HG03565 (cell line): ENCODE measurements around the gene NBPF26.
"Not testable (repeated sequence)": the region's sequence is repeated elsewhere in the genome, so short reads cannot be mapped to it uniquely, and the experiment has no call there.

Experiments
- ATAC-seq: cut with Tn5 transposase; IDR thresholded peaks from one replicate; pipeline ENCODE4 v1.9.1; 2021; ENCODE audit warnings: mild to moderate bottlenecking, moderate library complexity; ENCODE audit not compliant: unreplicated experiment

Gene NBPF26

GRCh38 chr1:120723715-120724402, at the start of gene NBPF26:
Gene NBPF26 (plus strand): TSS chr1:120723945.
- ATAC-seq, result not testable (repeated sequence)

DNA sequence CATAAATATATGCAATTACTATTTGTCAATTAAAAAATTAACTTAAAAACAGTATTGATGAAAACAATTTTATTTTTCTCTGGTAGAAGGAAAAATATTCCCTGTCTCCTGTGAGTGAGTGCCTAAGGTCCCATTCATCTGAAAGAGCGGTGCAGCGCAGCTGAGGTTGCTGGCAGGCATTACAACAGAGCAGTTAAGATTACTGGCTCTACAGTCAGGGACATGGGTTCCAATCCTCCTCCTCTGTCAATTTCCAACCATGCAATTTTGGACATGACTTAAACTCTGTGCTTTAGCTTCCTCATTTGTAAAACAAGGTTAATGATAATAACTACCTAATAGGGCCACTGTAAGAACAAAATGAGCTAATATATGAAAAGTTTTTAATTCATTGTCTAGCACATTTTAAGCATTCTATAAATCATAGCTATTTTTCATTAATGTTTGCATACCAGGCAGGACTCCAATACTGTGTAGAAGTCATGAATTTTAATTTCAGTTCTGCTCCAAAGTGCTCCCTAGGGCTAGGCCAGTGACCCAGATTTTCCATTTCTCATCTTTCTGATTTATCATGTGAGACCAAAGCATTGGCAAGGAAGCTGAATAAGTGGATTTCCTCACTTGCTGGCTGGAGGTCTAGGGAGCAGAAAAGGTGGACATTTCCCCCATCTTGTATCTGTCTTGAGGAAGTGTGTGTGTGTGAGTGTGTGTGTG, 43.5 kb upstream of the NBPF26 start:
- not testable (repeated sequence) for ATAC-seq

DNA sequence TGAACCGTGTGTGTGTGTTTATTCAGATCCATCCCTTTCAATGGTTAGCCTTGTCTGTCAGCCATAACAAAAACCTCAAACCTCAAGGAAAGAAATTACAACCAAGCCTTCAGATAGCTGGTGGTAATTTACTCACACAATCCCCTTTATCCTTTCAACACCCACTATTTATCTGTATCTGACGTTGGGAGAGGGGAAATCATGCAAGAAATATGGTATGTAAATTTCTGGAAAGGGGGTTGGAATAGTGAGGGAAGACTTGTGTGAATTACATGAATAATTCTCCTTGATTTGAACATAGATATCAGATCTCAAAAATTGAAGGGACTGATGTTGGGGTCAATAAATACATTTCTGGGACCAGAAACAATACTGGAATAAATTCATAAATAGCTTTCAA, 42.8 kb upstream of the NBPF26 start:
- ATAC-seq, result not testable (repeated sequence)

DNA sequence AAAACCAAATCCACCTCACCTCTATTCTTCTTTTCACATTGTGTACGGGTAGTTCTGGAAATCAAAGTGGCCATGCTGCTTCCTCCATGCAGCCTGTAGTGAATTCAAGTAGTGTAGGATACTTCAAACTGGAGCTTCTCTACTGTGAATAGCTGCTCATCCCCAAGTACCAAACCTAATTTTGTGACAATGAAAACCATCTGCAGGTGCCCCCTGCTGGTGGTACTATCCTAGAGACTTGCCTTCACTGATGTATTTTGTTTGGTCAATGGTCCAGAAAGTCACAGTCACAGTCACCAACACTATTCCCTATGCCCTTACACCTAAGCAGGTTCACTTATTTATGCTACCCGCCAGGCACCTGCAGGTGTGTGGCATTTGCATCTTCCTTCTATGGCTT, 39.3 kb upstream of the NBPF26 start:
- not testable (repeated sequence) for ATAC-seq

DNA sequence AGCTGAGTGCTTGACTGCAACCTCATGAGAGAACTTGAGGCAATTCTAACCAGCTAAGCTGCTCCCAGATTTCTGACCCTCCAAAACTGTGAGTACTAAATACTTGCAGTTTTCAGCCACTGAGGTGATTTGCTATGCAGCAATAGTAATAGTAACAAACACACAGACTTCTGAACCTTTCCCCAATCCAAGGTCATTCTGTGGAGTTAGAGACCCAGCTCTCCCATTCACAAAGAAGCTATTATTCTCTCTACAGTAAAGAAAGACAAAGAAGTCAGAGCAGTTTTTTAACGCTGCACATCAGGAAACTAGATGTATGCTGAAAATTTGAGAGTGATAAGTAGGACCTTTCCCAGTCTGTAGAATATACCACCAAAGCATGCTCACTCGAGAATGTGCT, 38.1 kb upstream of the NBPF26 start:
- not testable (repeated sequence) for ATAC-seq

GRCh38 chr1:120687250-120687649, 36.5 kb upstream of the NBPF26 start:
- not testable (repeated sequence) for ATAC-seq

DNA sequence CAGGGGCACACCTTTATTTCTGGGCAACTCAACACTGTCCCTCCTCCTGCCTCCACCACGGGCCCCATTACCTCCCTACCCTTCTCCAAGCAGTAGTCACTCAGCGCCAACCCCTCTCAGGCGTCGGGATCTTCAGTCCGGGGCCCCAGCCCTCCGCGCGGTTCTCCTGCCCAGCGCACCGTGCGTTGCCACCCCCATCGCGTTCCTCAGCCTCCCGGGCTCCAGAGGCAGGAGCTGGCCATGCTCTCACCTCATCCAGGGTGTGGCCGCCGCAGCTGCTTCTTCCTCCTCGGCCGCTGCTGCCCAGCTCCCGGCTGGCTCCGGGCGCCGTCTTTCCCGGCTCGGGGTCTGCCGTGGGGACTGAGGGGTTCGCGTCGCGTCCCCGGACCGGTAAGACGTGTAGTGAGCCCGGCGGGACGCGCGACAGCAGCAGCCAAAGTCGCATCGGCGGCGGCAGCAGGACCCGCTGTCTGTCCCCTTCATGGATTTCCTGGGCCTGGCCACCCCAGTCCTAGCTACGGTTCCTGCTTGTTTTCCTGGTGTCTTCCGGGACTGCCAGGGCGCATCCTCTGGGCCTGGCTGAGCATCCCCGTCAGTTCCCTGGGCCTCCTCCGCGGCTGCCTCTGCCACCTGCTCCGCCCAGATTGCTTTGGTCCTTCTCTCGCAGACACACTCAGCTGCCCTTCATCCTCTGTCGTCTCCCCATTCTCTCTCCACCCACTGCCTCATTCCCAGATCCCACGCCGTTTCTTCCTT, 22.8 kb upstream of the NBPF26 start:
- not testable (repeated sequence) for ATAC-seq

DNA sequence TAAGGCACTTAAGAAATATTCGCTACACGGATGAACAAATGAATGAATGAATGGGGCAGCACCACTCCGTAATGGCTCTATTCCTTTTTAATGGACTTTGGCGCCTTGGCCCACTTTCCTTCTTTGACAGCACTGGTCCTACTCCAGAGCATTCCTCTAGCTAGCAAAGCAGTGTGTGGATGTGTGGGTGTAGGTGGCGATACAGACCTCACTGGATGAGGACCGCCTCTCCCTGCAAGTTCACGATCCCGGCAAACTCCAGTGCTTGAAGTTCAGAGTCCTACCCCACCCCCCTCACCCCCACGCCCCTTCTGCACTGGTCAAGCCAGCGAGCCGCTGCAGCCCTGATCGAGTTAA, 409 bp upstream of the NBPF26 start:
- not testable (repeated sequence) for ATAC-seq

DNA sequence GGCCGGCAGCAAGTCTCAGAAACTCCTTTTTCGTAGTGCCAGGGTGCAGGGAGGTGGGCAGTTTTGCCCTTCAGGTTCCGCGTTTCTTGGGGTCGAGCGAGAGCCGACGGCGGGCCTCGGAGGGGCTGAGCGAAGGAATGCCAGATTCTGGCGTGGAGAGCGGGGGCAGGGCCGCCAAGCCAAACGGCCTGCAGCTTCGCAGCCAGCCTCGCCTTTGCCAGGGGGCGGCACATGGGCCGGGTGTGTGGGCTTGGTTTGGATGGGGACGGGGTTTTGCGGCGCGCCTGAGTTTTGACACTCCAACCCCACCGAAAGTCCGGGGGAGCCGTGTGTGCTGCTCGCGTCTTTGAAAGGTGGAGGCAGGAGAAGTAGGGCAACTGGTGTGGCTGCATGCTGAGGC, 762 bp downstream of the NBPF26 start:
- ATAC-seq, result not testable (repeated sequence)

- ATAC-seq, result not testable (repeated sequence)
Measured at GRCh38 chr1:120728811-120729210, 5.1 kb downstream of the NBPF26 start.

DNA sequence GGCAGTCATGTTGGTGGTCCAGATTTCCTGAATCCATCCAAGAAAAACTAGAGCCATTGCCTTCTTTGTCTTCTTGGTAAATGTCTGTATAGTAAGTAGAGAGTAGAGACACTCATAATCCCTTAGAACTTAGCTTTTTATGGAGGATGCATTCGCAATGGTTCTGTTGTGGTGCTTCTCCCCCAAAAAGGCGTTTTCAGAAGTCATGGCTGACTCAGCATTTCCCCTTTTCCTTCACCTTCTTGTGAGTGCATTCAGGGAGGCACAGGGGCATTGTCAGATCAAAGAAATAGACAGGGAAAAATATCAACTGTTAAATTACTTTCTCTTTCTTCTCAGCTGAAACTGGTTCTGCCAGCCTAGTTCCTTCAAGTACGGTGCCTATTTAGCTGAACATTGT, 45.3 kb downstream of the NBPF26 start:
- ATAC-seq, result not testable (repeated sequence)

GRCh38 chr1:120805452-120805851, 81.7 kb downstream of the NBPF26 start:
- ATAC-seq, result not testable (repeated sequence)

GRCh38 chr1:120811822-120812221, 88.1 kb downstream of the NBPF26 start:
- ATAC-seq, result not testable (repeated sequence)

GRCh38 chr1:120825051-120825450, 101.3 kb downstream of the NBPF26 start:
- ATAC-seq, result not testable (repeated sequence)

GRCh38 chr1:120826623-120827022, 102.9 kb downstream of the NBPF26 start:
- ATAC-seq, result not testable (repeated sequence)

DNA sequence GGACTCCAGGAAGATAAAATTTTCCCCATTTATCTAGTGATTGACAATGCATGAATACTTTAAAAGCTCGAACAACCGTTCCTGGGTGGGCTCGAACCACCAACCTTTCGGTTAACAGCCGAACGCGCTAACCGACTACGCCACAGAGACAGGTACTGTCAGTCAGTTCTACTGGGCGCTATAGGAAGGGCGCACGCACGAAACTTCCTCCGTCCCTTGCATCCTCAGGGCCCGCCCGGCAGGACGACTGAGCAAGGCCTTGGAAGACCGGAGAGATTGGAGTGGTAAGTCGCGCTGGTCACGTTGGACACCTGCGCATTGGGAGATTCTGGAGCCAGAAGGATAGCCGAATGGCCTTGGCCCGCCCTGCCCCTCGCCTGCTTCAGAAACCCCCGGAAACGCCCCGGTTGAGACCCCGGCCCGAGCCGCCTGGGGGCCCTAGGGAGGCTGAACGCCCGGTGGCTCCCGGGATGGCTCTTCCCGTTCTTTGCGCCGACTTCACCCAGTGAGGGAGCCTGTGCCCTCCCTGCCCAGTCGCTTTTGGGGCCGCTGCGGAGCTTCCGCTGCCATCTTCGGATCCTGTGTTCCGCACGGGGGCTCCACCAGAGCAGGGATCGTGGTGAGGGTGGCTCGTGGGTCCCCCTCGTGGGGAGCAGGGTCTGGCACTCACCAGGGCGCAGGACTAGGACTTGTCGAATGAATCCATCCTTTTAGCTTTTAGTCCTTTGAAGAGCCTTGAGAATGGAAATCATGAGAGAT, 120.6 kb downstream of the NBPF26 start:
- ATAC-seq, result not testable (repeated sequence)

DNA sequence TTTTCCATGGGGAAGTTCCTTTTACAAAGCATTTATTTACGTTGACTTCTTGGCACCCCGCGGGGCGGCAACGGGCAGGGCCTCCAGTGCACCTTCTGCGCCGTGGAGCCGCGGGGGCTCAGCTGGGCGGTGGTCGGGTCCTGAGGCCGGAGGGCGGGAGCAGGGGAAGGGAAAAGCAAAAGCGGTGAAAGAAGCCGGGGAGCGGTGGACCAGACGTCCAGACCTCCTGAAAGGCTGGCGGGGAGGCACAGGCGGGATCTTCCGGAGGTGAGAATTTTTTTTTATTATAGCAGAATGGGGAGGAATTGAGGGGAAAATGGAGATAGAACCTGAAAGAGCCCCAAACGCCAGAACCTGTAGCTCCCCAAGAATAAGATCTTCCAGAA, 121.2 kb downstream of the NBPF26 start:
- ATAC-seq, result not testable (repeated sequence)

DNA sequence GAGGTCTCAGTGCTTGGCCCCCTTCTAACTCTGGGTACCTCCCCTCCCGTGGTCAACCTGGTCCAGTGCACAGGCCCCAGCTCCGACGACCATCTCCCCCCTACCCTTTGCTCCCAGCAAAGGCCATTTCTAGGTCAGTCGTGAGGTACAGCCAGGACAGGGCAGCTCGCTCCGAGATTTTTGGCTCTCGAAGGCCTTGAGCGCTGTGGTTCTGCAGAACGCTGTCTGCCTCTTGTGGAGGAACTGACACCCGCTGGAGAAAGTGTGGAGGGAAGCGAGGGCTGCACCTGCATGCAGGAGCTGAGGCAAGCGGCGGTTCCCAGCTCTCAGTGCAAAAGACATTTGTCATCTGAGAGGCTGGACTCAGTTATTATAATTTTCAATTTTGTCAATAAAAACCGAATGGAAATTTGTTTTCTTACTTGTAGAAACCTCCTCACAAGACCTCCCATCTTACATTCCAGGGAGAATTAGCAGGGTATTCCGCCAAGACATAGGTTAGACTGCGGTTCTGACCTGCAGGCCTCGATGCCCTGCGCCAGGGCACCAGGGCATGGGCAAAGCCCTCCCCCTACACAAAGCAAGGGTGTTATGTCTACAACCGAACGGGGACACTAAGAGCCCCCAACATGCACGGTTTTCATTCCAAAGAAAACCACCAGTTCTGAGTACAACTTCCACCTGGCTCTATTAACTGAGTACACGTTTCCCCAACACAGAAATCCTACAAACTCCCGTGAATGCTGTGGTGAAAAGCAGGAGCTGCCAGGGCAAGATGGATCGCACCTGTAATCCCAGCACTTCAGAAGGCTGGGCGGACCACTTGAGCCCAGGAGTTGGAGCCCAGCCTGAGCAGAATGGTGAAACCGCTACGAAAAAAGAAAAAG, 125.9 kb downstream of the NBPF26 start:
- not testable (repeated sequence) for ATAC-seq

- ATAC-seq, result not testable (repeated sequence)
Measured at GRCh38 chr1:120850287-120850536, 126.5 kb downstream of the NBPF26 start.
